PFSK-1 (cell line): ENCODE results near the gene ACOXL.

Experiments used
- POLR2AphosphoS5 ChIP-seq: IDR thresholded peaks from 2 replicates; pipeline ENCODE4 v1.6.1; 2012; ENCODE audit warnings: low read depth, mild to moderate bottlenecking, control low read depth, low read length, moderate library complexity
- TAF1 ChIP-seq: IDR thresholded peaks from 2 replicates; pipeline ENCODE4 v1.6.1; 2012; ENCODE audit warnings: low read length, control low read depth, borderline replicate concordance; ENCODE audit not compliant: insufficient read depth
- TF ChIP-seq, protein P1 (sequence below), 2 experiments: IDR thresholded peaks; 2 replicates each; pipeline versions ENCODE4 v1.6.1 to v1.8.0; 2011 to 2012; ENCODE audit warnings: low read depth in 2 of 2, low read length in 2 of 2, control low read depth in 1 of 2, inconsistent platforms in 1 of 2, mild to moderate bottlenecking in 1 of 2, moderate library complexity in 1 of 2; ENCODE audit not compliant: insufficient read depth in 1 of 2

DNA sequence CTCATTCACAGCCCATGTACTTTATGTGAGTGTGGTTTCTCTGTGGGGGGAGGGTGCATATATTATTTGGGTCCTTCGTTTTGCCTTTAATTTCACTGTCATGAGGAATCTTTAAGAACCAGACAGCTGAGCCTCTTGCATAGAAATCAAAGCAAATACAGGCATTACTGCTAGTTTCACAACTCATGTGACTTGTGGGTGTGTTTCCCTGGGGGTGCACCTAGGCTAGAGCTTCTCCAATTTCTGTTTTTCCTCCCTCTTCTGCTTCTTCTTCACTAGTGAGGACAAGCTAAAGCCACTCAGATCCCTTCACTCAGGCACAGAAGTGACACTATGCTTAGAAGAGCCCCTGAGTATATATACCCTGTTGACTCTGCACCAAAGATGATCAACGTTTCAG lies 131.4 kb downstream of the ACOXL start:
- TF ChIP-seq, protein P1, sequence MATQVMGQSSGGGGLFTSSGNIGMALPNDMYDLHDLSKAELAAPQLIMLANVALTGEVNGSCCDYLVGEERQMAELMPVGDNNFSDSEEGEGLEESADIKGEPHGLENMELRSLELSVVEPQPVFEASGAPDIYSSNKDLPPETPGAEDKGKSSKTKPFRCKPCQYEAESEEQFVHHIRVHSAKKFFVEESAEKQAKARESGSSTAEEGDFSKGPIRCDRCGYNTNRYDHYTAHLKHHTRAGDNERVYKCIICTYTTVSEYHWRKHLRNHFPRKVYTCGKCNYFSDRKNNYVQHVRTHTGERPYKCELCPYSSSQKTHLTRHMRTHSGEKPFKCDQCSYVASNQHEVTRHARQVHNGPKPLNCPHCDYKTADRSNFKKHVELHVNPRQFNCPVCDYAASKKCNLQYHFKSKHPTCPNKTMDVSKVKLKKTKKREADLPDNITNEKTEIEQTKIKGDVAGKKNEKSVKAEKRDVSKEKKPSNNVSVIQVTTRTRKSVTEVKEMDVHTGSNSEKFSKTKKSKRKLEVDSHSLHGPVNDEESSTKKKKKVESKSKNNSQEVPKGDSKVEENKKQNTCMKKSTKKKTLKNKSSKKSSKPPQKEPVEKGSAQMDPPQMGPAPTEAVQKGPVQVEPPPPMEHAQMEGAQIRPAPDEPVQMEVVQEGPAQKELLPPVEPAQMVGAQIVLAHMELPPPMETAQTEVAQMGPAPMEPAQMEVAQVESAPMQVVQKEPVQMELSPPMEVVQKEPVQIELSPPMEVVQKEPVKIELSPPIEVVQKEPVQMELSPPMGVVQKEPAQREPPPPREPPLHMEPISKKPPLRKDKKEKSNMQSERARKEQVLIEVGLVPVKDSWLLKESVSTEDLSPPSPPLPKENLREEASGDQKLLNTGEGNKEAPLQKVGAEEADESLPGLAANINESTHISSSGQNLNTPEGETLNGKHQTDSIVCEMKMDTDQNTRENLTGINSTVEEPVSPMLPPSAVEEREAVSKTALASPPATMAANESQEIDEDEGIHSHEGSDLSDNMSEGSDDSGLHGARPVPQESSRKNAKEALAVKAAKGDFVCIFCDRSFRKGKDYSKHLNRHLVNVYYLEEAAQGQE (IDR thresholded peaks at IDR 0.05; ENCODE audit: insufficient read depth in 1 of 2, low read depth in 2 of 2, low read length in 2 of 2): no peak
- no peak for TF ChIP-seq POLR2AphosphoS5
- TF ChIP-seq TAF1: no peak
